AG04449 (cell line): ENCODE measurements around the gene TSPAN16.

Experiments
- CTCF ChIA-PET: fragments of 350-600 bp; formaldehyde crosslinking; extraction: SDS; loops from one replicate; lab custom pipeline; 2021; ENCODE audit warnings: antibody characterized with exemption; lab: Yijun Ruan, JAX
- POLR2A ChIA-PET: fragments of 400-600, 350-600 bp; formaldehyde crosslinking; extraction: SDS; loops from one replicate; lab custom pipeline; 2020; ENCODE audit warnings: antibody characterized with exemption, inconsistent platforms; lab: Yijun Ruan, JAX
- DNase-seq: peaks from one replicate; pipeline ENCODE4 v3.0.0-alpha.2; 2010; ENCODE audit warnings: low read depth, low spot score
- H3K4me3 ChIP-seq: 2 replicates; pipeline ENCODE4 v1.5.1; 2011; ENCODE audit warnings: low read depth, mild to moderate bottlenecking, control low read depth, low read length
- TF ChIP-seq, protein P1 (sequence below): IDR thresholded peaks from one replicate; pipeline ENCODE4 v1.5.1; 2011; ENCODE audit warnings: mild to moderate bottlenecking, moderate library complexity, low read length, control low read depth, inconsistent platforms; ENCODE audit not compliant: insufficient read depth; ENCODE audit errors: missing control alignments

Gene TSPAN16

GRCh38 chr19:11265785-11266236, 30.1 kb upstream of the TSPAN16 start:
- no peak overlapping the region for H3K4me3 ChIP-seq
- ChIA-PET CTCF (interaction anchor here (1.1 to 1.6 kb wide), 3 partner anchors 8 to 217 kb away, joined by 3 to 5 read pairs (median 3); no protein-coding TSS in a partner anchor), POLR2A (no interaction called here)
- no peak for DNase-seq
- TF ChIP-seq, protein P1, sequence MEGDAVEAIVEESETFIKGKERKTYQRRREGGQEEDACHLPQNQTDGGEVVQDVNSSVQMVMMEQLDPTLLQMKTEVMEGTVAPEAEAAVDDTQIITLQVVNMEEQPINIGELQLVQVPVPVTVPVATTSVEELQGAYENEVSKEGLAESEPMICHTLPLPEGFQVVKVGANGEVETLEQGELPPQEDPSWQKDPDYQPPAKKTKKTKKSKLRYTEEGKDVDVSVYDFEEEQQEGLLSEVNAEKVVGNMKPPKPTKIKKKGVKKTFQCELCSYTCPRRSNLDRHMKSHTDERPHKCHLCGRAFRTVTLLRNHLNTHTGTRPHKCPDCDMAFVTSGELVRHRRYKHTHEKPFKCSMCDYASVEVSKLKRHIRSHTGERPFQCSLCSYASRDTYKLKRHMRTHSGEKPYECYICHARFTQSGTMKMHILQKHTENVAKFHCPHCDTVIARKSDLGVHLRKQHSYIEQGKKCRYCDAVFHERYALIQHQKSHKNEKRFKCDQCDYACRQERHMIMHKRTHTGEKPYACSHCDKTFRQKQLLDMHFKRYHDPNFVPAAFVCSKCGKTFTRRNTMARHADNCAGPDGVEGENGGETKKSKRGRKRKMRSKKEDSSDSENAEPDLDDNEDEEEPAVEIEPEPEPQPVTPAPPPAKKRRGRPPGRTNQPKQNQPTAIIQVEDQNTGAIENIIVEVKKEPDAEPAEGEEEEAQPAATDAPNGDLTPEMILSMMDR, result no peak

GRCh38 chr19:11267316-11268085, 28.5 kb upstream of the TSPAN16 start:
- TF ChIP-seq, protein P1, result no peak
- POLR2A ChIA-PET, result no interaction called here
- DNase-seq, result no peak
- CTCF ChIA-PET, result interaction anchor here (0.7 to 1.3 kb wide), 3 partner anchors 24 to 215 kb away, joined by 3 to 4 read pairs (median 4); no protein-coding TSS in a partner anchor
- no peak overlapping the region for H3K4me3 ChIP-seq

DNA sequence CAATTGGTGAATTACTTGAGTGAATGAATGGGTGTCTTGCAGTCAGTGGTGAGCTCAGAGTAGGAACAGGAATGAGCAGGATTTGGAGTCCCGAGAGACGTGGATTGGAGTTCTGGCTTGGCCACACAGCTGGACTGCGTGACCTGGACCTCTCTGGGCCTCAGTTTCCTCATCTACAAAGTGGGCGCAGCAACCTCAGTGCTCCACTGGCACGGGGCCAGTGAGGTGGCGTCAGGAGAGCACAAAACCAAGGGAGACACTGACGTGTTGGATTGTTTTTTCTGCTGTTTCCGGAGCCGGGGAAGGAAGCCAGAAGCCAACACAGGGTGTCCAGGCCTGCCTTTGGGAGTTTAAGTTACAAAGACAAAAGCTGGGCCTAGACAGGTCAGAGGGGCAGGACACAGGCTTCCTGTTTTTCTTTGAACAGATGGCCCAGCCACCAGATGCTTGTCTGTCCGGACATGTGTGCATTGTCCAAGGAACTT, 27.1 kb upstream of the TSPAN16 start:
- DNase-seq, result no peak
- TF ChIP-seq, protein P1, result no peak
- no peak overlapping the region for H3K4me3 ChIP-seq
- ChIA-PET CTCF (interaction anchor here (0.7 to 1.3 kb wide), 2 partner anchors 112 to 213 kb away, joined by 3 read pairs; no protein-coding TSS in a partner anchor), POLR2A (no interaction called here)

DNA sequence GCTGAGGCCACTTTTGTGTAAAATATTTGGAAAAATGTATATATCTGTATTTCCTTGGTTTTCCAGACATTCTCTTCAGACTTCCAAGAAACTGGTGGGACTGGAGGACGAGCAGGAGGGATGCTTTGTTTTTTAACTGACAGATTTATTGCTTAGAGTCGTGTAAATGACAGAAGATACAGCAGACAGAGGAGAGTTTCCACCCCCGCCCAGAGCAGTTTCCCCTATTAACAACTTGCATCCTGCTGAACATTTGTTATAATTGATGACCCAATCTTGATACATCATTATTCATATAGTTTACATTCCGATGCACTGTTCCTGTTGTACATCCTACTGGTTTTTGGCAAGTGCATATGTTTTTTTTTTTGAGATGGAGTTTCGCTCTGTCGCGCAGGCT, 26.6 kb upstream of the TSPAN16 start:
- ChIA-PET POLR2A (no interaction called here), CTCF (no interaction called here)
- no peak overlapping the region for H3K4me3 ChIP-seq
- TF ChIP-seq, protein P1, result no peak
- DNase-seq, result no peak

- TF ChIP-seq, protein P1, result no peak
- ChIA-PET CTCF (interaction anchor here (0.7 to 1.0 kb wide), 2 partner anchors 8 to 11 kb away, joined by 3 read pairs; no protein-coding TSS in a partner anchor), POLR2A (no interaction called here)
Measured at GRCh38 chr19:11273296-11273695, 22.7 kb upstream of the TSPAN16 start.

GRCh38 chr19:11273989-11274388, 22.0 kb upstream of the TSPAN16 start:
- no peak for DNase-seq
- no peak overlapping the region for H3K4me3 ChIP-seq
- ChIA-PET CTCF (interaction anchor here (1.0 to 1.7 kb wide), 7 partner anchors 8 to 209 kb away, joined by 3 to 6 read pairs (median 4); no protein-coding TSS in a partner anchor), POLR2A (no interaction called here)
- TF ChIP-seq, protein P1, result no peak

More at GRCh38 chr19:11273296-11273695, 22.7 kb upstream of the TSPAN16 start:
- H3K4me3 ChIP-seq, result no peak overlapping the region
- DNase-seq, result no peak
